ENCODE data around the gene ASAP2. TPM values are rescaled to one million over a fixed set of nuclear protein-coding genes. Genes with fewer than 3 reads are reported as not detected.

ASAP2 gene
- total RNA-seq, 1 donor from 2014 or later = 49.6 TPM

- no peak overlapping the region for H3K27ac Mint-ChIP-seq (ENCODE audit: unreplicated experiment)
- no peaks in the 10 kb centered on the region for H3K27me3 Mint-ChIP-seq (ENCODE audit: unreplicated experiment)
- H3K36me3 Mint-ChIP-seq (ENCODE audit: unreplicated experiment) = no peaks in the 10 kb centered on the region
Measured at GRCh38 chr2:9428965-9429577, 222.5 kb downstream of the ASAP2 start.

GRCh38 chr2:9430316-9431293, 224.0 kb downstream of the ASAP2 start:
- Mint-ChIP-seq H3K9me3 (ENCODE audit: unreplicated experiment) (no peaks in the 10 kb centered on the region), H3K36me3 (ENCODE audit: unreplicated experiment) (no peaks in the 10 kb centered on the region), H3K27me3 (ENCODE audit: unreplicated experiment) (no peaks in the 10 kb centered on the region), H3K27ac (ENCODE audit: unreplicated experiment) (no peak overlapping the region), H3K4me3 (ENCODE audit: unreplicated experiment) (no peak overlapping the region), H3K4me1 (ENCODE audit: low read depth, unreplicated experiment) (no peaks in the 10 kb centered on the region)
- TF ChIP-seq CTCF (IDR thresholded peaks at IDR 0.05; ENCODE audit: partially characterized antibody, unreplicated experiment) = no peak
- DNase-seq = no peak

More at GRCh38 chr2:9428965-9429577, 222.5 kb downstream of the ASAP2 start:
- no peak for TF ChIP-seq CTCF (IDR thresholded peaks at IDR 0.05; ENCODE audit: partially characterized antibody, unreplicated experiment)
- Mint-ChIP-seq H3K4me1 (ENCODE audit: low read depth, unreplicated experiment) (no peaks in the 10 kb centered on the region), H3K9me3 (ENCODE audit: unreplicated experiment) (no peaks in the 10 kb centered on the region), H3K4me3 (ENCODE audit: unreplicated experiment) (no peak overlapping the region)
- DNase-seq = no peak

- H3K27me3 Mint-ChIP-seq (ENCODE audit: unreplicated experiment) = no peaks in the 10 kb centered on the region
- DNase-seq = no peak
- H3K4me1 Mint-ChIP-seq (ENCODE audit: low read depth, unreplicated experiment) = no peaks in the 10 kb centered on the region
- H3K36me3 Mint-ChIP-seq (ENCODE audit: unreplicated experiment) = peaks cover 4% of the 10 kb centered on the region
- no peak for TF ChIP-seq CTCF (IDR thresholded peaks at IDR 0.05; ENCODE audit: partially characterized antibody, unreplicated experiment)
- no peak overlapping the region for H3K27ac Mint-ChIP-seq (ENCODE audit: unreplicated experiment)
- no peaks in the 10 kb centered on the region for H3K9me3 Mint-ChIP-seq (ENCODE audit: unreplicated experiment)
- H3K4me3 Mint-ChIP-seq (ENCODE audit: unreplicated experiment) = no peak overlapping the region
Measured at GRCh38 chr2:9434489-9434888, 227.9 kb downstream of the ASAP2 start.

- Mint-ChIP-seq H3K36me3 (ENCODE audit: unreplicated experiment) (peaks cover 4% of the 10 kb centered on the region), H3K27ac (ENCODE audit: unreplicated experiment) (no peak overlapping the region), H3K9me3 (ENCODE audit: unreplicated experiment) (no peaks in the 10 kb centered on the region), H3K4me1 (ENCODE audit: low read depth, unreplicated experiment) (no peaks in the 10 kb centered on the region), H3K27me3 (ENCODE audit: unreplicated experiment) (no peaks in the 10 kb centered on the region), H3K4me3 (ENCODE audit: unreplicated experiment) (no peak overlapping the region)
- no peak for TF ChIP-seq CTCF (IDR thresholded peaks at IDR 0.05; ENCODE audit: partially characterized antibody, unreplicated experiment)
- DNase-seq = no peak
Measured at GRCh38 chr2:9439536-9439935, 232.9 kb downstream of the ASAP2 start.
